NOMO-1 treated with DMSO at 0.1 percent for 48 hours (cell line): ENCODE measurements around the gene PDK2.

Source experiments
- DNase-seq: peaks from one replicate; lab custom pipeline; 2025; ENCODE audit not compliant: unreplicated experiment; lab: John Stamatoyannopoulos, UW

The PDK2 gene

DNA sequence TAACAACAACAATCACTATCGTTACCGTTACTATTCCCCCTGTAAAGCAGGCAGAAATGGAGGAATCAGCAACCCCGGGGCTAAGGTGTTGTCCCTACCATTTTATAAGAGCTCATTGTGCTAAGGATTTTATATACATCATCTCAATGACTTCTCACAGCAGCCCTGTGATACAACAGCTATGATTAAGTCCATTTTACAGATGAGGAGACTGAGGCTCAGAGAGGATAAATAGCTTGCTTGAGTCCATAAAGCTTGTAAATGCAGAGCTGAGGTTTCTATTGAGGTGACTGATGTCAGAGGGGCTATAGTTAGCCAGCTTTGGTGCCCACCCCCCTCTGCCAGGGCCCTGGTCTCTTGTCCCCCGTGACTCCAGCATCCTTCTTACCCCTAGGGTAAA, 16.7 kb upstream of the PDK2 start:
- DNase-seq, result no peak

DNA sequence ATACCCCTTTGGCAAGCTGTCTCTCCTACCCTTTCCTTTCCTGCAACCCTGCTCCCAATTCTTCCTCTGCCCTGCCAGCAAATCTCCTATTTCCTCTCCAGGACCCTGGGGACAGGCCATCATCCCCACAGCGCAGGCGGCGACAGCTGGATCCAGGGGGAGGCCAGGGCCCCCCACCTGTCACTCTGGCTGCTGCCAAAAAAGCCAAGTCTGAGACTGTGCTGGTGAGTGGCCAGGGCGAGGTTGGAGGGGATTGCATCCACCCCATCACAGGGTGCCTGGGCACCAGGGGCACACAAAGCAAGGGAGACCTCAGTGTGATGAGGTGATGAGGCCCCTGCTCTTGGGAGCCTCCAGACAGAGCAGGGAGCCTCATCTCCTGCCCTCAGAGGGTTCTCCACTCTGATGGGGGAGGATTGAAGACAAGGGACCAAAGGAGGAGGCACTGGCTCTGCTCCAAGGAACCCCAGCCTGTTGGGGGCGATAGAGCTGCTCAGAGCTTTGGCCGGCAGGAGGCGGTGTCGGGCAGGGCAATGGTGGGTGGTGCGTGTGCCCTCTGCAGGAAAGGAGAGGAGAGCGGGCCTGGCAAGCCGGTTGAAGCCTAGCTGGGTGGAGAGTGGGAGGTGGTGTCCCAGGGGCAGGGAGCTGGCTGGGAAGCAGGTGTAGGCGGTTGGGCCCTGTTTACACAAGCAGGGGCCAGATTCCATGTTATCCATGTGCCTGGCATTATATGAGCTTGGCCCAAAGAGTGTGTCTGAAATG, 15.6 kb upstream of the PDK2 start:
- DNase-seq, result no peak

- DNase-seq, result no peak
These were observed 15.1 kb upstream of the PDK2 start for GRCh38 chr17:50080096-50080480.

- DNase-seq, result peak; percentile 35
These were observed 14.3 kb upstream of the PDK2 start for GRCh38 chr17:50080827-50081226.

GRCh38 chr17:50081757-50082156, 13.4 kb upstream of the PDK2 start:
- DNase-seq, result no peak

- peak; percentile 55 for DNase-seq
These were observed 7.8 kb upstream of the PDK2 start for GRCh38 chr17:50087246-50087911.

DNA sequence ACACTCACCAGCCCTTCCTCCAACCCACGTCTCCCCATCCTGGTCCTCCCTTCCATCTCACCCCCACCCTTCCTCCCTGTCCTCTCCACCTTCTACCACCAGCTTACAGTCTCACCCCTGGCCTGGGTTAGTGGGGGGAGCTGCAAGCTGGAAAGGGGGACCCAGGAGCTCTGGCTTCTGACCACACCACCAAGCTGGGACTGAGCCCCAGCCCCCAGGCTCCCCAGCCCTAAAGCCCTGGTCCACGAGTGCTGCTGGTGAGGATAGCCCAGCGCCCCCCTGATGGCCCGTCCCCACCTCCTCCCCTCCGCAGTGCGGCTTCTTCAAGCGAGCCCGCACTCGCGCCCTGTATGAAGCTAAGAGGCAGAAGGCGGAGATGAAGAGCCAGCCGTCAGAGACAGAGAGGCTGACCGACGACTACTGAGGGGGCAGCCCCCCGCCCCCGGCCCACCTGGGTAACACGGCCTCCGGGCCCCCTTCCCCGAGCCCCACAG, 7.2 kb upstream of the PDK2 start:
- DNase-seq, result no peak

DNA sequence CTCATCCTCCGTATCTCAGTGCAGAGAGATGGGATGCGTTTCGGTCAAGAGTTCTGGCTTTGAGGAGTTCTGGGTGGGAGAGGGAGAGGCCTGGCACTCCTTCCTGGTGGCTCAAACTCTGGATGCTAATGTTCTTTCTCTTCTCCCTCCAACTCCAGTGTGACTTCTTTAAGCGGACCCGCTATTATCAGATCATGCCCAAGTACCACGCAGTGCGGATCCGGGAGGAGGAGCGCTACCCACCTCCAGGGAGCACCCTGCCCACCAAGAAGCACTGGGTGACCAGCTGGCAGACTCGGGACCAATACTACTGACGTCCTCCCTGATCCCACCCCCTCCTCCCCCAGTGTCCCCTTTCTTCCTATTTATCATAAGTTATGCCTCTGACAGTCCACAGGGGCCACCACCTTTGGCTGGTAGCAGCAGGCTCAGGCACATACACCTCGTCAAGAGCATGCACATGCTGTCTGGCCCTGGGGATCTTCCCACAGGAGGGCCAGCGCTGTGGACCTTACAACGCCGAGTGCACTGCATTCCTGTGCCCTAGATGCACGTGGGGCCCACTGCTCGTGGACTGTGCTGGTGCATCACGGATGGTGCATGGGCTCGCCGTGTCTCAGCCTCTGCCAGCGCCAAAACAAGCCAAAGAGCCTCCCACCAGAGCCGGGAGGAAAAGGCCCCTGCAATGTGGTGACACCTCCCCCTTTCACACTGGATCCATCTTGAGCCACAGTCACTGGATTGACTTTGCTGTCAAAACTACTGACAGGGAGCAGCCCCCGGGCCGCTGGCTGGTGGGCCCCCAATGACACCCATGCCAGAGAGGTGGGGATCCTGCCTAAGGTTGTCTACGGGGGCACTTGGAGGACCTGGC, 6.0 kb upstream of the PDK2 start:
- no peak for DNase-seq

- no peak for DNase-seq
These were observed 5.1 kb upstream of the PDK2 start for GRCh38 chr17:50090071-50090470.

- no peak for DNase-seq
These were observed 3.9 kb upstream of the PDK2 start for GRCh38 chr17:50090971-50091917.

- DNase-seq, result no peak
These were observed 3.2 kb upstream of the PDK2 start for GRCh38 chr17:50091918-50092285.

- no peak for DNase-seq
These were observed 1.9 kb upstream of the PDK2 start for GRCh38 chr17:50093246-50093645.

DNA sequence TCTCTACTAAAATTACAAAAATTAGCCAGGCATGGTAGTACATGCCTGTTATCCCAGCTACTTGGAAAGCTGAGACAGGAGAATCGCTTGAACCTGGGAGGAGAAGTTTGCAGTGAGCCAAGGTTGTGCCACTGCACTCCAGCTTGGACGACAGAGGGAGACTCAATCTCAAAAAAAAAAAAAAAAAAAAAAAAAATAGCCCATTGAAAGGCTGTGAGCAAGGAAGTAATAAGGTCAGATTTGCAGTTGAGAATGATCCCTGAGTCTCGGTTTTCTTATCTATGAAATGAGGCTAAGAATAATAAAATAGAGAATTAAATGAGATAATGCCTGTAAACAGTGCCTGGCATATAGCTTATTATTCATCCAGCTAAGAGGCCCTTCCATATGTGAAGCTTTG, 1.3 kb upstream of the PDK2 start:
- no peak for DNase-seq

GRCh38 chr17:50094243-50094752, 853 bp upstream of the PDK2 start:
- peak; percentile 48 for DNase-seq

DNA sequence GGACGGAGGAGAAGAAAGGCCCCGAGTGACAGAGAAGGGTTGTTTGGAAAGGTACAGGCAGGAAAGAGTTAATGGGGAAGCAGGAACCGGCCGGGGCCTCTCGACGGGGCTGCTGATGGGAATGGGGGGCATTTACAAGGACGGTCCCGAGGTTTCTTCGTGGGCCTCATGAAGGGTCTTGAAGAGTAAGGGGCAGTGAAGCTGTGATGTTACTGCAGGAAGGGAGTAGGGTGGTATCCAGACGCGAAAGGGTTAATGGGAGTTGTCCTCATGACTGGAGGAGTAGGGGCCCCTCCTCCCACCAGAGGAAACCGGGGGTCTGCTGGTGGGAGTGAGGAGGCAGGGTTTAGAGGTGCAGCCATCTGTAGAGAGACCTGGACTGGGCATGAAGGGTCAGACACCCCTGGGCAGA, 481 bp downstream of the PDK2 start:
- no peak for DNase-seq

GRCh38 chr17:50096092-50096491, 941 bp downstream of the PDK2 start:
- no peak for DNase-seq

DNA sequence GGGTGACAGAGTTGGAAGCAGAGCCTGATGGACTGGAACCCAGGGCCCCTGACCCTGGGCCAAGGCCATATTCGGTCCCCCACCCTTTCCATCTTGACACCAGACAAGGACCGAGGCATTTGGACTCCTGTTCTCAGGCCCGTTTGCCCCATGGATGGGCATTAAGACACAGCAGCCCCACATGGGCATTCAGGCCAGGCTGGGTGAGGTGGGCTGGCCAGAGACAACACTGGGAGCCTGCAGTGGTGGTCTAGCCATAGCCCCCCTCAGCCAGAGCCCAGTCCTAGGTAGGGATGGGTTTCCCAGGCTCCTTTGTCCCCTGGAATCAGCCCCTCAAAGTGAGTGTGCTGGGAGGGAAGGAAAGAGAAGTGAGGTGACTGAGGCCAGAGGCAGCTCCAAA, 1.6 kb downstream of the PDK2 start:
- DNase-seq, result no peak

- no peak for DNase-seq
These were observed 2.3 kb downstream of the PDK2 start for GRCh38 chr17:50097455-50097854.

- no peak for DNase-seq
These were observed 2.8 kb downstream of the PDK2 start for GRCh38 chr17:50097926-50098325.

DNA sequence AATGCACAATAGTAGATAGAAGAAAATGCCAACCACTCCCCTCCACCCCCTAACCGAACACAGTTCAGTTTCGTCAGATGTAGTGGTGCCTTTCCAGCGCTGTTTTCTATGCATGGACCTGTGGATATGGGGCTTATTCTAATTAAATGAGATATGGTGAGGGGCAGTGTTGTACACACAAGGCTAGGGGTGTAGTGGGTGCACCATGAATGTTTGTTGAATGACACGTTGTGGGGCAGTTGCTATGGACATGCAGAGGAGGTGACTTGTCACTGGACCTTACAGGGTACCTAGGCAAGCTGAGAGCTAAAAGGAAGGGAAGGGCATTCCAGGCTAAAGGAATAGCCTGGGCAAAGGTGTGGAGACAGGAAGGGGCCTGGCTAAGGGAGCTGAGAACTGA, 3.4 kb downstream of the PDK2 start:
- no peak for DNase-seq
